ENCODE results near the gene TMEM17.

Gene TMEM17

GRCh38 chr2:62453955-62454354 lies 52.0 kb downstream of the TMEM17 start:
- no peak for DNase-seq

- DNase-seq: no peak
Measured at GRCh38 chr2:62452701-62453454, 53.1 kb downstream of the TMEM17 start.

- no peak for DNase-seq
Measured at GRCh38 chr2:62450716-62451191, 55.2 kb downstream of the TMEM17 start.

All from hippocampal formation (tissue), 2 donors.